ENCODE results near the gene CCNL1.

Gene CCNL1

GRCh38 chr3:157128771-157129681, 30.9 kb downstream of the CCNL1 start:
- no peak for DNase-seq (ENCODE audit: low read depth)
- in situ Hi-C loops (cut with HindIII; ENCODE audit: low sequenced_read_pairs) = no loop called here
- H3K4me3 ChIP-seq (ENCODE audit: low read depth, low read length) = no peak overlapping the region
- TF ChIP-seq, protein P1, sequence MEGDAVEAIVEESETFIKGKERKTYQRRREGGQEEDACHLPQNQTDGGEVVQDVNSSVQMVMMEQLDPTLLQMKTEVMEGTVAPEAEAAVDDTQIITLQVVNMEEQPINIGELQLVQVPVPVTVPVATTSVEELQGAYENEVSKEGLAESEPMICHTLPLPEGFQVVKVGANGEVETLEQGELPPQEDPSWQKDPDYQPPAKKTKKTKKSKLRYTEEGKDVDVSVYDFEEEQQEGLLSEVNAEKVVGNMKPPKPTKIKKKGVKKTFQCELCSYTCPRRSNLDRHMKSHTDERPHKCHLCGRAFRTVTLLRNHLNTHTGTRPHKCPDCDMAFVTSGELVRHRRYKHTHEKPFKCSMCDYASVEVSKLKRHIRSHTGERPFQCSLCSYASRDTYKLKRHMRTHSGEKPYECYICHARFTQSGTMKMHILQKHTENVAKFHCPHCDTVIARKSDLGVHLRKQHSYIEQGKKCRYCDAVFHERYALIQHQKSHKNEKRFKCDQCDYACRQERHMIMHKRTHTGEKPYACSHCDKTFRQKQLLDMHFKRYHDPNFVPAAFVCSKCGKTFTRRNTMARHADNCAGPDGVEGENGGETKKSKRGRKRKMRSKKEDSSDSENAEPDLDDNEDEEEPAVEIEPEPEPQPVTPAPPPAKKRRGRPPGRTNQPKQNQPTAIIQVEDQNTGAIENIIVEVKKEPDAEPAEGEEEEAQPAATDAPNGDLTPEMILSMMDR (IDR thresholded peaks at IDR 0.05; ENCODE audit: low read depth, low read length, missing control alignments) = no peak

DNA sequence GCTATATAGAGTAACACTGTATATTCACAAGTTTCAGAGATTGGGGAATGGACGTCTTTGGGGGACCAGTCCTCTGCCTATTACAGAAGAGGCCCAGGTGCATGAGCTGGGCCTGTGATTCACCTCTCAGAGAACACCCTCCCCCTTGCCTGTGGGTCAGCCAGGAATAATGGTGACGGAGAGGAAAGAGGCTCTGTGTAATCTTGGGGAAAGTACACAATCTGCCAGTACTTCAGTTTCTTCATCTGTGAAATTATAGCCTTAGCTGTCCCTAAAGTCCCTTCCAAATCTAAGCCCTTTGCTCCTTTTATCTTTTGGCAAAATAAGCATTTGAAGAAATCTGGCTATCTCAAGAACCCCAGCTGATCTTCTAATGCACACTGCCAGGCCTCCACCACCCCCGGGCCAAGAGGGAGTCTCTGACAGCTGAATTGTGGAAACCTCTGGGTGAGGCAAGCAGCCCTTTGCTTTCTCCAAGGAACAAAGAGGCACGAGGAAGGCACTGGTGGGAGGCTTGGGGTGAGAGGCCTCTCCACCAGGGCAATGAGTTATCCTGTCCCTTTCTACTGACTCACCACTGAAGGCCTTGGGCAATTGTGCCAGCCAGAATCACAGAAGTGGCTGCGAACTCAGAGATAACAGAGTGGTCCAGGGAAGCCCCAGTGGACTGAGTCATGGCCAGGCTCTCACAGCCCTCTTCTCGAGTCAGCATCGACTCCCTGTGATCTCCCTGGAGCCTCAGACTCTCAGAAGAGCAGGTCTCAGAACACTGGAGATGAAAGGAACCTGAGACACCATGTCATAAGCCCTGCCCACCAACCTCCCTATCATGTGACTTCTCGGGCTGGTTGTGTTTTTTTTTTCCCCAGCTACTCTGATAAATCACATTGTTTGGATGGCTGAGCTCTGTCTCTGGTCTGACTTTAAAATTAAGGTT, 31.8 kb downstream of the CCNL1 start:
- H3K4me3 ChIP-seq (ENCODE audit: low read depth, low read length) = no peak overlapping the region
- TF ChIP-seq, protein P1 (IDR thresholded peaks at IDR 0.05; ENCODE audit: low read depth, low read length, missing control alignments) = no peak
- in situ Hi-C loops (cut with HindIII; ENCODE audit: low sequenced_read_pairs) = no loop called here
- no peak for DNase-seq (ENCODE audit: low read depth)

GRCh38 chr3:157127268-157127667, 32.7 kb downstream of the CCNL1 start:
- H3K4me3 ChIP-seq (ENCODE audit: low read depth, low read length) = no peak overlapping the region
- no peak for DNase-seq (ENCODE audit: low read depth)
- in situ Hi-C loops (cut with HindIII; ENCODE audit: low sequenced_read_pairs) = no loop called here
- TF ChIP-seq, protein P1 (IDR thresholded peaks at IDR 0.05; ENCODE audit: low read depth, low read length, missing control alignments) = no peak

DNA sequence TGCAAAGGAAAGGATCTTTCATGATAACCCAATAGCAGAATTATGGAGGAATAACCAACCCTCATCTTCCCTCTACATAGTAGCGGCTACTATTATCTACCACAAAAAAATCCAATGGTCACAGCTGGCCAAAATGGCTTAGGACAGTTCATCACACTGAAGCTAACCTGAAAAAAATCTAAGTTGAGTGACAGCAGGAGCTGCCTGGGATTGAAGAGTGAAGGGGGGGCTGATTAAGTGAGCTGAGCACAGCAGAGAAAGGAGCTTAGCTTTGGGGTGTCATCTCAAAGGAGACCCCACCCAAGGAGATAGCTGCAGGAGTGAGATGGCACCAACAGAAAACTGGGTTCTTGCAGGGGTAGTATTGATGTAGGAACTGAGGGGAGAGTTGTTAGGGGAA, 33.6 kb downstream of the CCNL1 start:
- DNase-seq (ENCODE audit: low read depth) = no peak
- TF ChIP-seq, protein P1 (IDR thresholded peaks at IDR 0.05; ENCODE audit: low read depth, low read length, missing control alignments) = no peak
- no peak overlapping the region for H3K4me3 ChIP-seq (ENCODE audit: low read depth, low read length)
- in situ Hi-C loops (cut with HindIII; ENCODE audit: low sequenced_read_pairs) = no loop called here

DNA sequence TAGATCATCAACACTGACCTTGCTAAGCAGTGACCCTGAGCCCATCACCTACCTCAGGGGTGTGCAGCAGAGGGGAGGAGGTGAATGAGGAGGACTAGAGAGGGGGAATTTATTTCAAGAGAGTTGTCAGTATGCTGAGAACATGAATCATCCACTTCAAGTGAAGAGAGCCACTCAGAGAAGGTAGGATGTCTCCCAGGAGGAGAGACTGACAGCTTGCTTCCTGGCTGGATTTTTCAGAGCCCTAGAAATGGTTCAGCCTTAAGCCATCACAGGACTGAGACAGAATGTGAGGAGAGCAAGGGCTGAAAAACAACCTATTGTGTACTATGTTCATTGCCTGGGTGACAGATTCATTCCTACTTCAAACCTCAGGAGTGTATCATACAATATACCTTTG, 34.8 kb downstream of the CCNL1 start:
- in situ Hi-C loops (cut with HindIII; ENCODE audit: low sequenced_read_pairs) = no loop called here
- TF ChIP-seq, protein P1 (IDR thresholded peaks at IDR 0.05; ENCODE audit: low read depth, low read length, missing control alignments) = no peak
- no peak overlapping the region for H3K4me3 ChIP-seq (ENCODE audit: low read depth, low read length)
- DNase-seq (ENCODE audit: low read depth) = no peak

GRCh38 chr3:157123621-157124020, 36.3 kb downstream of the CCNL1 start:
- TF ChIP-seq, protein P1 (IDR thresholded peaks at IDR 0.05; ENCODE audit: low read depth, low read length, missing control alignments) = no peak
- no peak for DNase-seq (ENCODE audit: low read depth)
- no peak overlapping the region for H3K4me3 ChIP-seq (ENCODE audit: low read depth, low read length)
- in situ Hi-C loops (cut with HindIII; ENCODE audit: low sequenced_read_pairs) = loop anchor here (25.0 kb wide), 2 partner anchors 436 to 586 kb away; no protein-coding TSS in a partner anchor

All from astrocyte of the cerebellum (primary cell).